ENCODE measurements around the gene CRYBG2. TPM values are rescaled to one million over a fixed set of nuclear protein-coding genes. Genes with fewer than 3 reads are reported as not detected.

CRYBG2 gene
- total RNA-seq, 1 donor from 2014 or later: 2.8 TPM

GRCh38 chr1:26307363-26307781 lies 46.6 kb downstream of the CRYBG2 start:
- H3K4me3 ChIP-seq (ENCODE audit: low read depth, low read length): no peak overlapping the region
- DNase-seq (ENCODE audit: low read depth): no peak
- TF ChIP-seq CTCF (conservative IDR thresholded peaks at IDR 0.05; ENCODE audit: low read depth, low read length): no peak

- TF ChIP-seq CTCF (conservative IDR thresholded peaks at IDR 0.05; ENCODE audit: low read depth, low read length): no peak
Measured at GRCh38 chr1:26306290-26307229, 47.4 kb downstream of the CRYBG2 start, which contains the start of gene UBXN11. TSS of gene UBXN11 (minus strand) at chr1:26306636. CDS start at chr1:26302883, 3,753 bp downstream.

GRCh38 chr1:26305667-26306289 lies 48.2 kb downstream of the CRYBG2 start:
- peak overlapping the region; percentile 97 for H3K4me3 ChIP-seq (ENCODE audit: low read depth, low read length)
- no peak for DNase-seq (ENCODE audit: low read depth)
- TF ChIP-seq CTCF (conservative IDR thresholded peaks at IDR 0.05; ENCODE audit: low read depth, low read length): no peak

More at GRCh38 chr1:26306290-26307229, 47.4 kb downstream of the CRYBG2 start, which contains the start of gene UBXN11:
- peak within 1 kb of the TSS; percentile 97 for H3K4me3 ChIP-seq (ENCODE audit: low read depth, low read length)
- peak; percentile 74 for DNase-seq (ENCODE audit: low read depth)

GRCh38 chr1:26302733-26303405 lies 51.1 kb downstream of the CRYBG2 start:
- TF ChIP-seq CTCF (conservative IDR thresholded peaks at IDR 0.05; ENCODE audit: low read depth, low read length): no peak
- no peak overlapping the region for H3K4me3 ChIP-seq (ENCODE audit: low read depth, low read length)
- no peak for DNase-seq (ENCODE audit: low read depth)

- no peak for TF ChIP-seq CTCF (conservative IDR thresholded peaks at IDR 0.05; ENCODE audit: low read depth, low read length)
- H3K4me3 ChIP-seq (ENCODE audit: low read depth, low read length): no peak overlapping the region
- DNase-seq (ENCODE audit: low read depth): no peak
Measured at GRCh38 chr1:26300578-26301275, 53.2 kb downstream of the CRYBG2 start.

- TF ChIP-seq CTCF (conservative IDR thresholded peaks at IDR 0.05; ENCODE audit: low read depth, low read length): no peak
- H3K4me3 ChIP-seq (ENCODE audit: low read depth, low read length): no peak overlapping the region
- DNase-seq (ENCODE audit: low read depth): no peak
Measured at GRCh38 chr1:26297791-26298124, 56.2 kb downstream of the CRYBG2 start.
